Neural crest cell (in vitro differentiated cells): ENCODE measurements around the gene WARS2. TPM values are rescaled to one million over a fixed set of nuclear protein-coding genes. Genes with fewer than 3 reads are reported as not detected.

Experiments used
- DNase-seq: peaks from one replicate; pipeline ENCODE4 v3.0.0; 2021; ENCODE audit warnings: low read depth, mixed read lengths, low spot score
- H3K27ac Mint-ChIP-seq: one replicate; pipeline ENCODE4 v1.8.0; 2021; ENCODE audit warnings: mild to moderate bottlenecking, mixed read lengths; ENCODE audit not compliant: unreplicated experiment
- H3K27me3 Mint-ChIP-seq: 2 replicates; pipeline ENCODE4 v1.8.0; 2021; ENCODE audit warnings: low read depth, mild to moderate bottlenecking, mixed read lengths
- H3K36me3 Mint-ChIP-seq: 2 replicates; pipeline ENCODE4 v1.8.0; 2021; ENCODE audit warnings: low read depth, mild to moderate bottlenecking, mixed read lengths
- H3K4me1 Mint-ChIP-seq: 2 replicates; pipeline ENCODE4 v1.8.0; 2021; ENCODE audit warnings: mixed read lengths
- H3K4me3 Mint-ChIP-seq: one replicate; pipeline ENCODE4 v1.8.0; 2021; ENCODE audit warnings: mild to moderate bottlenecking, mixed read lengths
- H3K9me3 Mint-ChIP-seq: 2 replicates; pipeline ENCODE4 v1.8.0; 2021; ENCODE audit warnings: mixed read lengths
- CTCF ChIP-seq: fragments of 200-600 bp; sonication (generic); conservative IDR thresholded peaks from 2 replicates; pipeline ENCODE4 v1.5.0; 2021; ENCODE audit warnings: antibody characterized with exemption, mild to moderate bottlenecking
- total RNA-seq: library from RNA; stranded (reverse); gene quantifications from 2 replicates; pipeline ENCODE4 v1.2.1, GENCODE V29; 2021

Gene WARS2
- total RNA-seq, 1 donor from 2014 or later, result 12.3 TPM

DNA sequence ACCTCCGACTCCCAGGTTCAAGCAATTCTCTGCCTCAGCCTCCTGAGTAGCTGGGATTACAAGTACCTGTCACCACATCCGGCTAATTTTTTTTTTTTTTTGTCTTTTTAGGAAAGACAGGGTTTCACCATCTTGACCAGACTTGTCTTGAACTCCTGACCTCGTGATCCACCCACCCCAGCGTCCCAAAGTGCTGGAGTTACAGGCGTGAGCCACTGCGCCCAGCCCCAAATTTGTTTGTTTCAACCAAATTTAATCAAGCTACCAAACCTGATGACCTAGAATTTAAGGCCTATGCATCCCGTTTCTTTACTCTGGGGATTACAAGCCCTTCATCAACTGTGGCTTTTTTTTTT is 94.0 kb downstream of the WARS2 start:
- no peak overlapping the region for H3K4me3 Mint-ChIP-seq
- peaks cover 3% of the 10 kb centered on the region for H3K36me3 Mint-ChIP-seq
- no peak for TF ChIP-seq CTCF
- H3K9me3 Mint-ChIP-seq, result no peaks in the 10 kb centered on the region
- H3K27me3 Mint-ChIP-seq, result no peaks in the 10 kb centered on the region
- no peak for DNase-seq
- no peak overlapping the region for H3K27ac Mint-ChIP-seq
- no peaks in the 10 kb centered on the region for H3K4me1 Mint-ChIP-seq

- Mint-ChIP-seq H3K4me3 (no peak overlapping the region), H3K27me3 (no peaks in the 10 kb centered on the region), H3K27ac (no peak overlapping the region), H3K9me3 (no peaks in the 10 kb centered on the region), H3K36me3 (peaks cover 3% of the 10 kb centered on the region), H3K4me1 (no peaks in the 10 kb centered on the region)
- no peak for DNase-seq
- no peak for TF ChIP-seq CTCF
Measured at GRCh38 chr1:119045096-119045746, 95.2 kb downstream of the WARS2 start.

DNA sequence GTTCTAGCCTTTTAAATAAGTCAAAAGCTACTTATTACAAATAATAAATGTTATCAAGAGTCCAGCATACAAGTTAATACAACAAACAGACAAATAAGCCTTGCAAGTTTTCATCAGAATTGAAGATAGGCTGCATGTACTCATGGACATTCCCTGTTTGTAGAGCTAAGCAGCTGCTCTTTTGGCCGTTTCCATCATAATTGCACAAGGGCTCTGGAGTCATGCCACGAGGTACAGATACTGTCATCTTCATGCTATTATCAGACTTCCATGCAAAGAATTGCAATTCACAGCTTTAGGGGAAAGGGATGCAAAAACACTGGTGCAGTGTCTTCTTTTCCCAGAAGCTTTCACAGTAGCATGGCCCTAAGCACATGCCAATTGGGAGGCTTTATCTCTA is 99.5 kb downstream of the WARS2 start:
- DNase-seq, result no peak
- no peaks in the 10 kb centered on the region for H3K9me3 Mint-ChIP-seq
- no peaks in the 10 kb centered on the region for H3K27me3 Mint-ChIP-seq
- TF ChIP-seq CTCF, result no peak
- no peaks in the 10 kb centered on the region for H3K4me1 Mint-ChIP-seq
- H3K4me3 Mint-ChIP-seq, result no peak overlapping the region
- no peak overlapping the region for H3K27ac Mint-ChIP-seq
- peaks cover 3% of the 10 kb centered on the region for H3K36me3 Mint-ChIP-seq

GRCh38 chr1:119040489-119040888 is 100.0 kb downstream of the WARS2 start:
- H3K27ac Mint-ChIP-seq, result no peak overlapping the region
- no peak for DNase-seq
- no peaks in the 10 kb centered on the region for H3K9me3 Mint-ChIP-seq
- H3K36me3 Mint-ChIP-seq, result peaks cover 3% of the 10 kb centered on the region
- no peak for TF ChIP-seq CTCF
- no peaks in the 10 kb centered on the region for H3K27me3 Mint-ChIP-seq
- no peak overlapping the region for H3K4me3 Mint-ChIP-seq
- no peaks in the 10 kb centered on the region for H3K4me1 Mint-ChIP-seq

DNA sequence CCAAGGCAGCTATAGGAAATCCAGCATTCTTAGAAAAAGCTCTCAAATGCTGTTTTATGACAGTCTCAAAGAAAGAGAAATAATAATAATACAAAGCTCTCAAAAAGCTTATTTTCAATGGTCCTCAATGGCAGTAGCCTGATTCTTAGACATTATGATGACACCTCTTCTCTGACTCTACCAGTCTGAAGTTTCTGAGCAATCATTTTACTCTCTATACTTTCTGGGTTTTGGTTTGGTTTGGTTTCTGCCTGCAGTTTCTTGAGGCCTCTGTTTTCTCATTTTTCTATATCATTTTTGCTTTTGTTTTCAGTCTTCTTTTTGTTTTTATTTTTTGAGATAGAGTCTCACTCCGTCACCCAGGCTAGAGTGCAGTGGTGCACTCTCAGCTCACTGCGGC is 102.1 kb downstream of the WARS2 start:
- no peak for TF ChIP-seq CTCF
- no peak for DNase-seq

More for the DNA sequence above, 102.1 kb downstream of the WARS2 start:
- Mint-ChIP-seq H3K9me3 (no peaks in the 10 kb centered on the region), H3K27ac (no peak overlapping the region), H3K36me3 (no peaks in the 10 kb centered on the region), H3K27me3 (no peaks in the 10 kb centered on the region), H3K4me1 (no peaks in the 10 kb centered on the region), H3K4me3 (no peak overlapping the region)
